Epithelial cell of esophagus (primary cell): ENCODE results near the gene UNC5C.

Experiments
- DNase-seq: peaks from one replicate; pipeline ENCODE4 v3.0.0; 2010; ENCODE audit warnings: low read depth
- H3K4me3 ChIP-seq: 2 replicates; pipeline ENCODE4 v1.5.1; 2011; ENCODE audit warnings: mild to moderate bottlenecking, low read length, control low read depth
- TF ChIP-seq, protein P1 (sequence below): IDR thresholded peaks from 2 replicates; pipeline ENCODE4 v1.5.1; 2011; ENCODE audit warnings: low read depth, mild to moderate bottlenecking, low read length, control low read depth, inconsistent platforms; ENCODE audit not compliant: insufficient read depth; ENCODE audit errors: missing control alignments

UNC5C gene

DNA sequence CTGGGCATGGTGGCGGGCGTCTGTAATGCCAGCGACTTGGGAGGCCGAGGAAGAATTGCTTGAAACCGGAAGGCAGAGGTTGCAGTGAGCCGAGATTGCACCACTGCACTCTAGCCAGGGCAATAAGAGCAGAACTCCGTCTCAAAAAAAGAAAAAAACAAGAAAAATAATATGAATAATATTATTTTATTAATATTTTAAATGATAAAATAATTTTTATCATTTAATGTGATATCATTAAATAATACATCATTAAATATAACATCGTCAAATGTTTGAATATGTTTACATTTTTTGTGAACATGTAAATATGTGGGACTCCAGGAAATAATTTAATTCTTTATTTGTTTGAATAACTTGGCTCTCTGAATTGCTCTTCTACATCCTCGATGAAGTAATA lies 15.5 kb downstream of the UNC5C start:
- TF ChIP-seq, protein P1, sequence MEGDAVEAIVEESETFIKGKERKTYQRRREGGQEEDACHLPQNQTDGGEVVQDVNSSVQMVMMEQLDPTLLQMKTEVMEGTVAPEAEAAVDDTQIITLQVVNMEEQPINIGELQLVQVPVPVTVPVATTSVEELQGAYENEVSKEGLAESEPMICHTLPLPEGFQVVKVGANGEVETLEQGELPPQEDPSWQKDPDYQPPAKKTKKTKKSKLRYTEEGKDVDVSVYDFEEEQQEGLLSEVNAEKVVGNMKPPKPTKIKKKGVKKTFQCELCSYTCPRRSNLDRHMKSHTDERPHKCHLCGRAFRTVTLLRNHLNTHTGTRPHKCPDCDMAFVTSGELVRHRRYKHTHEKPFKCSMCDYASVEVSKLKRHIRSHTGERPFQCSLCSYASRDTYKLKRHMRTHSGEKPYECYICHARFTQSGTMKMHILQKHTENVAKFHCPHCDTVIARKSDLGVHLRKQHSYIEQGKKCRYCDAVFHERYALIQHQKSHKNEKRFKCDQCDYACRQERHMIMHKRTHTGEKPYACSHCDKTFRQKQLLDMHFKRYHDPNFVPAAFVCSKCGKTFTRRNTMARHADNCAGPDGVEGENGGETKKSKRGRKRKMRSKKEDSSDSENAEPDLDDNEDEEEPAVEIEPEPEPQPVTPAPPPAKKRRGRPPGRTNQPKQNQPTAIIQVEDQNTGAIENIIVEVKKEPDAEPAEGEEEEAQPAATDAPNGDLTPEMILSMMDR = no peak
- no peak overlapping the region for H3K4me3 ChIP-seq
- no peak for DNase-seq

DNA sequence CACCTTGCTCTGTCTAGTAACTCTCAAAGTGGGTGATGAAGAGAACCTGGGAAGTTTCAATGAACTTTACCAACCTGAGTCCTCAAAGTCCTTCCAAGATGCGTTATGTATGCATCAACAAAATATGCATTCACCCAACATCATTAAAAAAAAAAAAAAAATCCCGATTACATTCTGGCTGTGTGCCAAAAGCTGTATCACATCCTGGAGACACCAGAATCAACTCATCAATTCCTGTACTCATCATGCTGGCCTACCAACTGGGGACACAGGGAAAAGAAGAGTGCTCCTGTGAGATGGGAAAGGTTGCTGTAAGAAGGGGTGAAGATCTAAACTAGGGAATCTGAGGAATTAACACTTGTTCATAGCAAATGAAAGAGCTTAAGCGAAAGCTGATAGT lies 16.5 kb downstream of the UNC5C start:
- DNase-seq = no peak
- no peak overlapping the region for H3K4me3 ChIP-seq
- TF ChIP-seq, protein P1 = no peak

DNA sequence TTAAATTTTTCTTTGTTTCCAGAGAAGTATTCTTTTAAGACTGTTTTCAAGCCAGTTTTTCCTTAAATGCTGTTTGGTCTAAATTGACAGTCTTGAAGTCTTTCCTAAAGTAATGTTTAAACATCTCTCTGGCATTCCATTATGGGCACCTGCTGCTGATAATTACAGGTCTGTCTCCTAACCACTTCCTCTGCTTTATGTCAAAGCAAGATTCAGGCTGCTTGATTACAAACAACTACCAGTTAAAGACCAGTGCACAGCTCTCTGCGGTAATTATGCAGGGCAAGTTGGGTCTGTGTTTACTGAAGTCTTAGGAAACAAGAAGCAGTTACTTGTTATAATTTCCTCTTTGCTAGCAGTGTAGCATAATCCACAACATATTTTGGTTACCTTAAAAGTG lies 17.6 kb downstream of the UNC5C start:
- H3K4me3 ChIP-seq = no peak overlapping the region
- TF ChIP-seq, protein P1 = no peak

DNA sequence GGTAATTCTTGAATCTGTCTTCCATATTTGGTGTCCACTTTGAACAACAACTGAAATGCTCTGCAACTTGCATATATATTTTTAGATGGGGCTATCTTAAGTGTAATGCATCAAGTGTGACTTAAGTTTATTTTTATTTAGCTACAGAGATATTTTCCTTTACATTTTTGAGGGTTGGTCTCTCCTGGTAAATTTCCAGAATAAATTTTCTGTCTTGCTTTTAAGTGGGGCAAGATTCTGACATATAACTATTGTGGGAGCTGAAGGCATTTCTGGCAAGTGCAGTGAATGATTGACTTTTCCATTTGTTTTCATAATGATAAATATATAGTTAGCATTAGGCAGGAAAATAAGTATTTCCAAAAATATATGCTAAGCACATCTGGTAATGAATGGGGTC lies 18.8 kb downstream of the UNC5C start:
- TF ChIP-seq, protein P1 = no peak
- DNase-seq = no peak
- H3K4me3 ChIP-seq = no peak overlapping the region

More for the DNA sequence above, 17.6 kb downstream of the UNC5C start:
- no peak for DNase-seq

DNA sequence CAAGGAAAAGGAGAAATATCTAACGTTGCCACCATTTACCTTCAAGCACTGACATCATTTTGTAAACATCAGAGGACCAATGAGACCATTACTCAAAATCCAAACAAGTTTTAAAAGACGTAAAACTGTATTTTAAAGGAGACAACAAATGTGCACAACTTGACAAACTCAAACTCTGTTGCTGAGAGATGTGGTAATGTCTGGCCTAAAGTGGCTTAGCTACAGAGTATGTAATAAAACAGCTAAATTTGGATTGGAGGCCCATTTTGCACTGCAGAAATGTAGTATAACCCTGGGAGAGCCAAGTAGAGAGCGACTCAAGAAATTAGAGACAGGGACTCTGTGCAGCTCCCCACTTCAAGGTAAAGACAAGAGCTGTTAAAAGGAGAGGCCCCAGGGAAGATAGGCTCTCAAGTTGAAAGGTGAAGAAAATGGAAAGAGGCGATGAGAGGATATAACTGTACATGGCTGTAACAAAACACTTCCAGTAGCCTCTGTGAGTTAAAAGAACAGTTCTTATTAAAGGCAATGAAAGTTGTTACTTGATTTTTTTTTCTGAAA lies 20.3 kb downstream of the UNC5C start:
- TF ChIP-seq, protein P1 = no peak
- no peak for DNase-seq
- no peak overlapping the region for H3K4me3 ChIP-seq

DNA sequence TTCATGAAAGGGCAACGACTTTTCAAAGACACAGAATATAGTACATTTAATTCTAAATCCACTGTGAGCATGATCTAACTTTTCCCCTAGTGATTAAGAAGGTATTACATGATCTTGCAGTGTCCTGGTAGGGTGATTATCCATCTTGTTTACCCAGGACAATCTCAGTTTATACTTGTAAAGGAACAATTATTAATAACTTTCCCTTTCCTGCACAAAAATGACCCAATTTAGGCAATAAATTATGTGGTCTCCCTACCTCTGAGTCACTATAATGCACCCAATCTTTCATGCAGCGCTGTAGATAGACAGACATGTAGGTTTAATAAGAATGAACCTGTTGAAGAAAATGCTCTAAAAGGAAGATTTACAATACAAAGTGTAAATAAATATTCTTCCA lies 22.7 kb downstream of the UNC5C start:
- DNase-seq = no peak
- no peak overlapping the region for H3K4me3 ChIP-seq
- TF ChIP-seq, protein P1 = no peak

DNA sequence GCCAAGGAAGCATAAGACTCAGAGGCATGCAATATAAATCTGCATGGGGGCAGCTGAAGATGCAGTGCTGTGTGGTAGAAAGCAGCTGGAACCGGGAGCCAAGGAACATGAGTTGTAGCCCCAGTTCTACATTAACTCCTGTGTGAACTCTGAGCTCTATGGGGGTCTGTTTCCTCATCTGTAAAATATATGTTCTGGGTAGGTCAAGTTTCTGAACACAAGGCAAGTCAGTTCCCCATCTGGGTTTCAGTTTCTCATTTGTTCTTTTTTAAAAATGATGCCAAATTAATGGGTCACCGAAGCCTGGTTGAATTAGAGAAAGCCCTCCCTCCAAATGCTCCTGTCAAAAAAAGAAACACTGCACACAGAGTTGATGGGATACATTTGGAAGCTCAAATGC lies 24.0 kb downstream of the UNC5C start:
- no peak for DNase-seq
- TF ChIP-seq, protein P1 = no peak
- H3K4me3 ChIP-seq = no peak overlapping the region
